HG03442 (cell line): Measurements from ENCODE around the gene CABLES1.
"Not testable (repeated sequence)": the region's sequence is repeated elsewhere in the genome, so short reads cannot be mapped to it uniquely, and the experiment has no call there.

Experiments
- ATAC-seq: cut with Tn5 transposase; IDR thresholded peaks from one replicate; pipeline ENCODE4 v1.9.1; 2021; ENCODE audit warnings: mild to moderate bottlenecking, moderate library complexity; ENCODE audit not compliant: unreplicated experiment

Gene CABLES1, protein sequence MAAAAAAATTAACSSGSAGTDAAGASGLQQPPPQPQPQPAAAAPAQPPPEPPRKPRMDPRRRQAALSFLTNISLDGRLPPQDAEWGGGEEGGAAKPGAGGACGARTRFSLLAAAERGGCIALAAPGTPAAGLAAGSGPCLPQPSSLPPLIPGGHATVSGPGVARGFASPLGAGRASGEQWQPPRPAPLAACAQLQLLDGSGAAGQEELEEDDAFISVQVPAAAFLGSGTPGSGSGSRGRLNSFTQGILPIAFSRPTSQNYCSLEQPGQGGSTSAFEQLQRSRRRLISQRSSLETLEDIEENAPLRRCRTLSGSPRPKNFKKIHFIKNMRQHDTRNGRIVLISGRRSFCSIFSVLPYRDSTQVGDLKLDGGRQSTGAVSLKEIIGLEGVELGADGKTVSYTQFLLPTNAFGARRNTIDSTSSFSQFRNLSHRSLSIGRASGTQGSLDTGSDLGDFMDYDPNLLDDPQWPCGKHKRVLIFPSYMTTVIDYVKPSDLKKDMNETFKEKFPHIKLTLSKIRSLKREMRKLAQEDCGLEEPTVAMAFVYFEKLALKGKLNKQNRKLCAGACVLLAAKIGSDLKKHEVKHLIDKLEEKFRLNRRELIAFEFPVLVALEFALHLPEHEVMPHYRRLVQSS

DNA sequence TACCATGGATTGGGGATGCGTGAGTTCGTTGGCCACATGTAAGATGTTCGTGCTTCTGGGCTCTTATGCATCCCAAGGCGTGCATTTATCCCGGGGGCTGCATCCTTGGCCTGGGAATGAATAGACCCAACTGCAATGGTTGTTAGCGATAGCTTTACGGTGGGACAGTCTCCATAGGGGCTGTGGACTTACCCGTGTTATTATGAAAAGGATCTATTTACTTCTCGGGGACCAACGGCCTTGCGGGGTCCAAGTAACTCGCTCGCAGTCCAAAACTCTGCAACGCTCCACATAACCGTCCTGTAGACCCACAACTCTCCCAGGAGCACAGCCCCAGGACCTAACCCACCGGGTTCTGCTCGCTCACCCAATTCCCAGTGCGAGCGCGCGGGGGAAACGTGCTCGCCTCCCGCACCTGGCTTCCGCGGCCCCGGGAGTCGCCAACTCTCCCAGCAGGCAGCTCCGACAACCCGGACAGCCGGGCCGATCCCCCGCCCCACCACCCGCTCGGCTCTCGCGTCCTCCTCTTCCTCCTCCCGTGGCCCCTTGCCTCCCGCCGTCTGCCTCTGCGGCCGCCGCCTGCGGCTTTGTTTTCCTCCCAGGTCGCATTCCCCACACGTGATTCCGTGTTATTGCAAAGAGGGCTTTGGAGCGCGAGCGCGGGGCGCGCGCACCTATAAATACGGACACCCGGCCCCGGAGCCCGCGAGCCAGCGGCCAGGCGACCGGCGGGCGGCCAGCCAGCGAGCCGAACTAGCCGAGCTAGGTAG lies at the start of gene CABLES1:
TSS of gene CABLES1 (plus strand) at position 706 of the 770 bp plus-strand sequence. CDS start 278 bp downstream, outside the sequence.
- peak; percentile 20 for ATAC-seq

DNA sequence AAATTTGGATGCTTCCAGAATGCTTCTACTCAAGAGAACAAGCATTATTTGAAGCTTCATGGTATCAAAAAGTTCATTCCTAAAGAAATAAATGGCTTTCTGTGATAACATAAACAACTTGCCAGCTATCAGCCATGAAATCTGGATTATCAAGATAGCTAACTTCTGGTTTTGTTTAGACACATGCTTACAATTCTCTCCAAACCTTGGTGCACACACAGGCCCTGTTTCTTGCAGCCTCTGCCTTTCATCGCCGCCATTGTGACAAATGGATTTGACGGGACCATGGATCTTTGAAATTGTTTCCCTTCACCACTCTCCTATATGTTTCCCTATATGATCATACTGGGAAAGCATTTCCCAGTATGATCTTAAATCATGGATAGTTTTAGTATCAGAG lies 47.9 kb upstream of the CABLES1 start:
- no peak for ATAC-seq

DNA sequence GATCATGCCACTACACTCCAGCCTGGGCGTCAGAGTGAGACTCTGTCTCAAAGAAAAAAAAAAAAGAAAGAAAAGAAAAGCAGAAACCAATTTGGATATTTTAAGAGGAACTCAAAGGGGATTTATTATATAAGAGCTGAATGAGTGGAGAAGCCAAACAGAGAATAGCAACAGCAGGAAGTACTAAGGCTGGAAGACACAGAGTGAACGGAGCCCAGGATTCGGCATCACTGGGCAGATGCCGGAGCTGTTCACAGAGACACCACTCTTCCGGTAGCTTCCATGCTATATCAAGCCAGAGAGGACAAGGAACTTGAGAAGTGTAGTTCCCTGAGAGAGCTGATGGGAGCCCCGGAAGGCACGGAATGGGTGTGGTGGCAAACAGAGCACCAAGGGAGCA lies 47.0 kb upstream of the CABLES1 start:
- no peak for ATAC-seq

DNA sequence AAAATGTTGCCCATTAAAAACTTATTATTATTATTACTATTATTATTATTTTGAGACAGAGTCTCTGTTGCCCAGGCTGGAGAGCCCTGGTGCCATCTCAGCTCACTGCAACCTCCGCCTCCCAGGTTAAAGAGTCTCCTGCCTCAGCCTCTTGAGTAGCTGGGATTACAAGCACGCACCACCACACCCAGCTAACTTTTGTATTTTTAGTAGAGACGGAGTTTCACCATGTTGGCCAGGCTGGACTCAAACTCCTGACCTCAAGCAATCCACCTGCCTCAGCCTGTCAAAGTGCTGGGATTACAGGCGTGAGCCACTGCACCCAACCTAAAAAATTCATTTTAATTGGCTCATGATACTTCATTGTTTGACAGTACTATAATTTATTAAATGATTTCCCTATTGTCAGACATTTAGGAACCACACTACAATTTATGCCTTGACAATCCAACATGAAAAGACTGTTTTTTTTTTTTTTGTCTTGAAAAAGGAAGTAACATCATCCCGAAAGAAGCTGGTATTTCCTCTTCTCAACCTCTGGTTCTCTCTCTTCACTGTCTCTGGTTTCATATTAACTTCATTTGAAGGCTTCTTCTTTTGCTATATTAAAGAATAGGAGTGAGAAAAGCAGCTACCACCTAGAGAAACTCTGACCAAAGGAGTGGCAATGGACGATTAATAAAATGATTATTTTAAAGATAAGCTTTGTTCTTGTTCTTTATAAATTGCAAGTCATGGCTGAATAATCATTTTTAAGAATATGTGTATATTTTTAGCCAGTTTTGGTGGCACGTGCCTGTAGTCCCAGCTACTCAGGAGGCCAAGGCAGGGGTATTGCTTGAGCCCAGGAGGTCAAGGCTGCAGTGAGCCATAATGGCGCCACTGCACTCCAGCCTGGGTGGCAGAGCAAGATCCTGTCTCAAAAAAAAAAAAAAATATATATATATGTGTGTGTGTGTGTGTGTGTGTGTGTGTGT lies 44.0 kb upstream of the CABLES1 start:
- ATAC-seq, result not testable (repeated sequence)

DNA sequence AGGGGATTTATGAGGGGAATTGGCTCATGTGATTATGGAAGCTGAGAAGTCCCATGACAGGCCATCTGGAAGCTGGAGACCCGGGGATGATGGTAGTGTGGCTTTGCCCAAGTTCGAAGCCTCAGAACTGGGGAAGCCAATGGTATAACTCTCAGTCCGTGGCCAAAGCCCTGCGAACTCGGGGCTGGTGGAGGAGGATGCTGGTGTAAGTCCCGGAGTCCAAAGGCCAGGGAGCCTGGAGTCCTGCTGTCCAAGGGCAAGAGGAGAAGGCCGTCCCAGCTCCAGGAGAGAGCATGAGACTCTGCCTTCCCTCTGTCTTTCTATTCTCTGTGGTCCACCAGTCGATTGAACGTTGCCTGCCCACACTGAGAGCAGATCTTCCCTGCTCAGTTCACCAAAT lies 43.2 kb upstream of the CABLES1 start:
- ATAC-seq, result no peak

DNA sequence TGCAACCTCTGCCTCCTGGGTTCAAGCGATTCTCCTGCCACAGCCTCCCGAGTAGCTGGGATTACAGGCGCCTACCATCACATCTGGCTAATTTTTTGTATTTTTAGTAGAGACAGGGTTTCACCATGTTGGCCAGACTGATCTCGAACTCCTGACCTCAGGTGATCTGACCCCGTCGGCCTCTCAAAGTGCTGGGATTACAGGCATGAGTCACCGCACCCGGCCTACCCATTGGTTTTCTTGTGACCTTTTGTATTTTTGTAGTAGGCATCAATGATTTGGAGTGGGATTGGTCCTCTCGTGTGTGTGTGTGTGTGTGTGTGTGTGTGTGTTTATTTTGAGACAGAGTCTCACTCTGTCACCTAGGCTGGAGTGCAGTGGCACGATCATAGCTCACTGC lies 42.2 kb upstream of the CABLES1 start:
- not testable (repeated sequence) for ATAC-seq

DNA sequence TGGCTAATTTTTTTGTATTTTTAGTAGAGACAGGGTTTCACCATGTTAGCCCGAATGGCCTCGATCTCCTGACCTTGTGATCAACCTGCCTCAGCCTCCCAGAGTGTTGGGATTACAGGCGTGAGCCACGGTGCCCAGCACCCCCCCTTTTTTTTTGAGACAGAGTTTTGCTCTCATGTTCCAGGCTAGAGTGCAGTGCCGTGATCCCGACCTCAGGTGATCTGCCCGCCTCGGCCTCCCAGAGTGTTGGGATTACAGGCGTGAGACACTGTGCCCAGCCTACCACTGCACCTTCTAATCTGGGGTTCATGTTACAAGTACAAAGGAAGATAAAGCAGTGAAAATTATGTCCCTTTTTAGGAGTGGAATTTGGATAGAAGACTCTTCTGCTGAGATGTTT lies 41.5 kb upstream of the CABLES1 start:
- no peak for ATAC-seq

DNA sequence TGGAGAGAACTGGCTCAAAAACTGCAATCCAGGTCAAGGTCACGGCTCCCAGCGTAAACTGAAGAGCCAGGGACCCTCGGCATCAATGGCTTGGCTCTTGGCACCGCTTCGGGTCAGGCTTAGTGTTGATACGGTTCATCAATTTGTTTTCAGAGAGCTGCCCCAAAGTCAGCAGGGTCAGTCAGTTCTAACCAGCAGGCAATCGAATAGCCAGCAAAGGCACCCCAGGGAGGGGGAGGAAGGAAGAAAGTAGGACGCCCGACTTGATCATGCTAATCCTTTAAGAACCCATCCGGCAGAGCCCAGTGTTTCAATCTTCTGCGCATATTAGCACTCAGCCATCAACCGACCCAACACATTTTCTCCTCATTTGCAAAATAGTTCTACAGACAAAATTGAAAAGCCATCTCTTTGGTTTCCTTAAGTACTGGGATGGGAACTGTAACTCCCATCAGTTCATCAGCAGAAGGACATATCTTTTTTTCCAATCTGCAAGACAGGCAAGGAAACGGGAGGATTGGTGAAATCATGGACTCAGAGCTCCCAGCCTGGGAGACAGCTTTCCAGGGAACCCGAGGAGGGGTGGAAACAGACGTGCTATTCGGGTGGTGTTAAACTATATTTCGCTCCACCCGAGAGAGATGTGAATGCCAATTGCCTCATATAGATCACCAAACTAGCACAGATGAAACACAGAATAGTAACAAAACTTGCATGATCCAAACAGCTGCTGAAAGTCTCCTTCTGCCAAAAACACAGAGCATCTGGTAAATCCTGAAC lies 40.7 kb upstream of the CABLES1 start:
- no peak for ATAC-seq

DNA sequence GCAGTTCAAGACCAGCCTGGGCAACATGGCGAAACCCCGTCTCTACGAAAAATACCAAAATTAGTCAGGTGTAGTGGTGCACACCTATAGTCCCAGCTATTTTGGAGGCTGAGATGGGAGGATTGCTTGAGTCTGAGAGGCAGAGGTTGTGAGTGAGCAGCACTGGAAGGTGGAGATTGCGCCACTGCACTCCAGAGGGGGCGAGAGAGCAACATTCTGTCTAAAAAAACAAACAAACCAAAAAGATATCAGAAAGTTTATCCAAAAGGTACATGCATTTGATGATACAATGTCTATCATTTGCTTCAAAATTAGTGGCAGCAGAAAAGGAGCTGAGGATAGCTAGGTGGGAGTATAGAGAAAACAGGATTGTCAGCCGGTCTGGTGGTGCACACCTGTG lies 39.8 kb upstream of the CABLES1 start:
- no peak for ATAC-seq

DNA sequence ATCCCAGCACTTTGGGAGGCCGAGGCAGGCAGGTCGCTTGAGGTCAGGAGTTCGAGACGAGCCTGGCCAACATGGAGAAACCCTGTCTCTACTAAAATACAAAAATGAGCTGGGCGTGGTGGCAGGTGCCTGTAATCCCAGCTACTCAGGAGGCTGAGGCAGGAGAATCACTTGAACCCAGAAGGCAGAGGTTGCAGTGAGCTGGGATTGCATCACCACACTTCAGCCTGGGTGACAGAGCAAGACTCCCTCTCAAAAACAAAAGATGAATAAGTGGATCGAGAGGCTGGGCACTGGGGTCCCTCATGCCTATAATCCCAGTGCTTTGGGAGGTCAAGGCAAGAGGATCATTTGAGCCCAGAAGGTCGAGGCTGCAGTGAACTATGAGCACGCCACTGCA lies 38.3 kb upstream of the CABLES1 start:
- not testable (repeated sequence) for ATAC-seq

DNA sequence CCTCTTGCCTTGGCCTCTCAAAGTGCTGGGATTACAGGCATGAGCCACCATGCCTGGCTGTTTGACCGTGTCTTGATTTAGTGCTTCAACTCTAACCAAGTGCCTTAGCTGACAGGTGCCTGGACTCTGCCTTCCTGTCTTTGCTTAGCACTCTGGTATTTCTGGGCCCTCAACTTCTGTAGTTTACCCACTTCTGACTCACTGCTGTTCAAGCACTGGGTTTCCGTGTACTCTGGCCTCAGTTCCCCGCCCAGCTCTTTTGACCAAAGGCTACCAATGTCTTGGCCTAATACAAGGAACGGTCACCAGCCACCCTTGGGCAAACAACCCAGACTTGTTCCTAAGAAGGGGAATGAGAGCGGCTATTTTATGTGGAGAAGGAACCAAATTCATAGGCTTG lies 35.7 kb upstream of the CABLES1 start:
- no peak for ATAC-seq

DNA sequence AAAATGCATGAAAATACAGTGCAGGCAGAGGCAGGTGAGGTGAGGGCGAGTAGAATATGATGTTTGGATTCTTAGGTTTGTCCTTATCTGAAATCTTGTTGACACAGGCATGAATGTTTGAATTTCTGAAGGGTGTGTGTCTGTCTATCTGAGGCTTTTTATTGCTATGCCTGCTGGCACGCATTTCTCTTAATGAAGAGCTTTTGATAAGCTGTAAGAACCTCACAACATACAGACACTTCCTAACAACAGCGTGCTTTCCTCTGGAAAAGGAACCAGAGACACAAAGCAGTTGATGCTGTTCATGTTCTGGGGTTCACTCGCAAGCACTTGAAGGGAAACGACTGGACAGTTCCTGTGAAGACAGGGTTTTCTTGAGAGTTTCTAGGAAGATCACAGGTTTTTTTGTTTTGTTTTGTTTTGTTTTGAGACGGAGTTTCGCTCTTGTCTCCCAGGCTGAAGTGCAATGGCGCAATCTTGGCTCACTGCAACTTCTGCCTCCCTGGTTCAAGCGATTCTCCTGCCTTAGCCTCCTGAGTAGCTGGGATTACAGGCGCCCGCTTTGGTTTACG lies 33.3 kb upstream of the CABLES1 start:
- no peak for ATAC-seq

DNA sequence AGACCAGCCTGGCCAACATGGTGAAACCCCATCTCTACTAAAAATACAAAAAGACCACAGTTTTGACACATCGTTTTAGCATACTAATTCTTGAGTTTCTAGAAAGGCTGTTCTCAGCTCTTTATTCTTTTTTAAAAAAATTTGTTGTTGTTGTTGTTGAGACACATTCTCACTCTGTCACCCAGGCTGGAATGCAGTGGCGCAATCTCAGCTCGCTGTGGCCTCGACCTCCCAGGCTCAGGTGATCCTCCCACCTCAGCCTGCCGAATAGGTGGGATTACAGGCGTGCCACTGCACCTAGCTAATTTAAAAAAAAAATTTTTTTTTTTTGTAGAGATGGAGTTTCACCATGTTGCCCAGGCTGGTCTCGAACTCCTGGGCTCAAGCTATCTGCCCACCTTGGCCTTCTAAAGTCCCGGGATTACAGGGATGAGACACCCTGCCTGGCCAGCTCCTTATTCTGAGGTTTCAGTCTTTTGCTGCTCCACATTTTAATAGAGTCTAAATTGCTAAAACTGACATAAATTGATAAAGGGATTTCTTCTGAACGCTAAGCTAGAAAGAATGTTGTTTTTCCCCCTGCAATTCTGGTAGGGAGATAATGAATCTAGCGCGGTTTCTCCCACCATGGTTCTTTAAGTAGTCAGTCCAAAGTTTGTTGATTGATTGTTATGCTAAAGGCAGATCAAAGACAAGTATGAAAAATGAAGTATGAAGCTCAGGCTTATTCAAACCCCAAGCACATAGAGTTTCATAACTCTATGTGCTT lies 32.6 kb upstream of the CABLES1 start:
- ATAC-seq, result no peak

DNA sequence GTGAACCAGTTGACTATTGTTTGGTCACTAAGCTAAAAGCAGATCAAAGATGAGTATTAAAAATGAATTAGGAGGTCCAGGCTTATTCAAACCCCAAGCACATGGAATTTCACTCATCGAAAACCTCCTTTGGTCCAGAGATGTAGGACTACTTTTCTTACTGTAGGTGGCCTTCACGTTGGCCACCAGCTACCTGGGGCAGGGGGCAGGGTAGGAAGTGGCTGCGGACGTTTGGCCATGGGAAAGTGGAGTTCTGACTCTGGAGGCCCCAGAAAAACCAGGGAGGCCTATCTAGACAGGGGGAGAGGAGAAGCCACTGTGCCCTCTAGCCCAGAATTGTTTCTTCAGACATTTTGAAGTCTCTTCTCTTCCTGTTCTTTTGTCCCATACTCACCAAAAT lies 31.8 kb upstream of the CABLES1 start:
- no peak for ATAC-seq

DNA sequence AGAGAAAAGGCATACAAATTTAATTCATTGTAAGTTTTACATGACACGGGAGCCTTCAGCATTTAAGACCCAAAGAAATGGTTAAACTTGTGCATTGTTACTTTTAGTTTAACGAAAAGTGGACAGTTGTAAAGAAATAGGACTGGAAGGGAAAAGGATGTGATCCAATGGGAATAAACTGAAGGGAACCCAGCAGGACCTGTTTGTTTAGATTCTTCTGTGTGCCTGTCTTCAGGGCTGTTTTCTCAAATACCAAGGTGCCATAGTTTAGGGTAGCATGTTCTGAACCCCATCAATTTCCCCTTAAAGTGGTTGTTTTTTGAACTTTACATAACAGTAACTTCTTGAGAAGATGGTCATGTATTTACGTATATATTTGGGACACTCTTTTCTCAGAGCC lies 30.3 kb upstream of the CABLES1 start:
- no peak for ATAC-seq

DNA sequence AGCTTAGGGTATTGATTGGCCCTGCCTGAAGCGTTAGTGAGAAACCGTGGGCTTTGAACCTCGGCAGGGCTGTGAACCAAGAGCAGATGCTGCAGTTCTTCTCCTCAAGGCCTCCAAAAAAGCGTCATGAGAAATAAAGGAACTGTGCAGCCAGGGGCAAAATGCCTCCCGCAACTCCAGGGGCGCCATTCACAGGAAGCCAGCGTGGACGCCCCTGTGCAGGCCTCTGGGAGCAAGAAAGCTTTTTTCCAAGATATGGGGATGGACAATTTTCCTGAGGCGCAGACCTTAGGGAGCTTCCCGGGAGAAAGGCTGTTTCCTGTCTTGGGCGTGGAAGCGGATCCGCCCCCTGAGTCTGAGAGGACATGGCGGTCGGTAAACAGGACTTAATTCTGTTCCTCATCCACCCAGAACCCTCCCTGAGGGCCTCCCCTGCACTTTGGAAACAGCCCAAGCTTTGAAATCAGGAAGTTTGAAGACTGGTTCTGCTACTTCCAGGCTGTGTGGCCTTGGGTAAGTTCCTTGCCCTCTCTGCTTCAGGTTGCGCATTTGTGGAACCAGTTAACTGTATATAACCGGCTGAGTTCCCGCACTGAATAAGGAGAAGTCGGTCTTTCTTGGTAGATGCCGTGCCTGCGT lies 29.6 kb upstream of the CABLES1 start:
- no peak for ATAC-seq

DNA sequence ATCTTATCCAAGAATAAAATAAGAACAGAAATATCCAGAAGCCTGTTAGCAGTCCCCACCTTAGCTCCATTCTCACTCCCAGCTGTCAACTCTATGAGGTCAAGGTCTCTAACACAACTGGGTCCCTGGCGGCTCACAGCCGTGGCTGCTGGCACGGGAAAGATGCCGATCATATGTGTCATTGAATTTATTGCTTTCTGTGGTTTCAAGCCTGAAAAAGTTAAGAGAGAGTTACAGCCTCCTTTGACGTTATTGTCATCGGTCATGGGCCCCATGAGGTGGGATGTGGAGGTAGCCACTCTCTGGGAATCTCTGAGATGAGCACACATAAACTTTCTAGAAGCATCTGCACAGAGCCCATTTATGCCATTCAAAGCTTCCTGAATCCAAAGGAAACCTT lies 28.7 kb upstream of the CABLES1 start:
- no peak for ATAC-seq

DNA sequence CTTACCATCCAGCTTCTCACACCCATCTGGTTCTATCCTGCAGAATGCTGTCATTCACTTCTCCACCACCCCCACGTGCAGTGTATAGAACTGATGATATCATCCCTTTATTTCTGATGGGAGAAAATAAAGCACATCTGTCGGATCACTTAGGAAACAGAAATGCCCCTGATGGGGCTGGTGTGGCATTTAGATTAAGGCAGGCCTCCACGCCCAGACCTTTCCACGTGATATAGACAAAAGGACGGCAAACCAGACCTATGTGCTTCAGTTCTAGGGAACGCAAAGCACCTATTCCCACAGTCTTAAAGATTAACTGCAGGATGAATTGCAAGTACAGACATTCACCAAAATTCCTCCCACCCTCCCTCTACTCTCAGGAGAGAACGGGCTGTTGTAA lies 27.6 kb upstream of the CABLES1 start:
- no peak for ATAC-seq
